SU-DHL-6 (cell line): ENCODE results near the gene DDX10.

Experiments
- EZH2phosphoT487 ChIP-seq: fragments of 200-600 bp; sonication (generic), shearing (Covaris generic); conservative IDR thresholded peaks from 2 replicates; pipeline ENCODE4 v1.6.1; 2018; ENCODE audit warnings: mild to moderate bottlenecking, antibody characterized with exemption, low read length, moderate library complexity, mixed read lengths
- TF ChIP-seq, protein P1 (sequence below): fragments of 200-600 bp; sonication (generic); IDR thresholded peaks from one replicate; pipeline ENCODE4 v1.5.1; 2017; ENCODE audit warnings: antibody characterized with exemption, mild to moderate bottlenecking, low read length, moderate library complexity; ENCODE audit not compliant: insufficient read depth, poor library complexity, severe bottlenecking

DNA sequence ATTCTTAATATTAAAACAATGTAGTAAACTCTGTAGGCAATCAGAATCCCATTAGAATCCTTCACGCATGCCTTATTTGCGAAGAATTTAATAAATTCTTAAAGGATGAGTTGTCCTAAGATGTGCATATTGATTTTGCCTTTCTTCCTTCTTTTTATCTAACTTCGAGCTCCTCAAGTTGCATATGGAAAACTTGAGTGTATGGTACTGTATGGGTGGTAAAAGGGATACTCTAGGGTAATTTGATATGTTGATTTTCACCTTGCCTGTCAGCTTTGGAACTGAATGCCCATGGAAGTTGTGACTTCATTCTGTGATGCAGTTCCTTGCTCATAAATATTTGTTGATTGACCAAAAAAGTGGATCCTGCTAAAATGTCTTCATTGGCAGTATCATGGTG lies 193.8 kb downstream of the DDX10 start:
- TF ChIP-seq, protein P1, sequence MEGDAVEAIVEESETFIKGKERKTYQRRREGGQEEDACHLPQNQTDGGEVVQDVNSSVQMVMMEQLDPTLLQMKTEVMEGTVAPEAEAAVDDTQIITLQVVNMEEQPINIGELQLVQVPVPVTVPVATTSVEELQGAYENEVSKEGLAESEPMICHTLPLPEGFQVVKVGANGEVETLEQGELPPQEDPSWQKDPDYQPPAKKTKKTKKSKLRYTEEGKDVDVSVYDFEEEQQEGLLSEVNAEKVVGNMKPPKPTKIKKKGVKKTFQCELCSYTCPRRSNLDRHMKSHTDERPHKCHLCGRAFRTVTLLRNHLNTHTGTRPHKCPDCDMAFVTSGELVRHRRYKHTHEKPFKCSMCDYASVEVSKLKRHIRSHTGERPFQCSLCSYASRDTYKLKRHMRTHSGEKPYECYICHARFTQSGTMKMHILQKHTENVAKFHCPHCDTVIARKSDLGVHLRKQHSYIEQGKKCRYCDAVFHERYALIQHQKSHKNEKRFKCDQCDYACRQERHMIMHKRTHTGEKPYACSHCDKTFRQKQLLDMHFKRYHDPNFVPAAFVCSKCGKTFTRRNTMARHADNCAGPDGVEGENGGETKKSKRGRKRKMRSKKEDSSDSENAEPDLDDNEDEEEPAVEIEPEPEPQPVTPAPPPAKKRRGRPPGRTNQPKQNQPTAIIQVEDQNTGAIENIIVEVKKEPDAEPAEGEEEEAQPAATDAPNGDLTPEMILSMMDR: no peak
- no peak for TF ChIP-seq EZH2phosphoT487
